ENCODE results near the gene ALDH2. TPM values are rescaled to one million over a fixed set of nuclear protein-coding genes. Genes with fewer than 3 reads are reported as not detected.
"Not testable (repeated sequence)": the region's sequence is repeated elsewhere in the genome, so short reads cannot be mapped to it uniquely, and the experiment has no call there.

Gene ALDH2
- total RNA-seq, 2 experiments from 2014 or later, result 1.9 to 3.1 TPM

- Mint-ChIP-seq H3K4me1 (ENCODE audit: low read depth) (no peaks in the 10 kb centered on the region), H3K27me3 (no peaks in the 10 kb centered on the region), H3K36me3 (no peaks in the 10 kb centered on the region), H3K4me3 (no peak overlapping the region), H3K9me3 (no peaks in the 10 kb centered on the region), H3K27ac (no peak overlapping the region)
- ChIA-PET POLR2A (no interaction called here), CTCF (interaction anchor here (0.6 kb wide), 1 partner anchor 1377 kb away, joined by 3 read pairs; no protein-coding TSS in a partner anchor)
- DNase-seq, result no peak
- intact Hi-C loops (cut with micrococcal nuclease), result no loop called here
These were observed 31.4 kb downstream of the ALDH2 start for GRCh38 chr12:111798182-111798581.

- CTCF ChIA-PET, result interaction anchor here (1.0 to 1.6 kb wide), 2 partner anchors 13 kb away, joined by 4 to 10 read pairs; no protein-coding TSS in a partner anchor
- H3K9me3 Mint-ChIP-seq, result no peaks in the 10 kb centered on the region
- intact Hi-C loops (cut with micrococcal nuclease), result no loop called here
- H3K4me1 Mint-ChIP-seq (ENCODE audit: low read depth), result no peaks in the 10 kb centered on the region
- POLR2A ChIA-PET, result no interaction called here
- no peaks in the 10 kb centered on the region for H3K36me3 Mint-ChIP-seq
- no peak overlapping the region for H3K4me3 Mint-ChIP-seq
- no peaks in the 10 kb centered on the region for H3K27me3 Mint-ChIP-seq
- no peak overlapping the region for H3K27ac Mint-ChIP-seq
- DNase-seq, result no peak
These were observed 33.0 kb downstream of the ALDH2 start for GRCh38 chr12:111799758-111800157.

GRCh38 chr12:111803038-111803626, 36.4 kb downstream of the ALDH2 start:
- POLR2A ChIA-PET, result interaction anchor here (0.7 kb wide), 1 partner anchor 432 kb away, joined by 3 read pairs; no protein-coding TSS in a partner anchor
- intact Hi-C loops (cut with micrococcal nuclease), result no loop called here
- Mint-ChIP-seq H3K27ac (no peak overlapping the region), H3K4me1 (ENCODE audit: low read depth) (no peaks in the 10 kb centered on the region), H3K27me3 (no peaks in the 10 kb centered on the region), H3K36me3 (no peaks in the 10 kb centered on the region), H3K9me3 (no peaks in the 10 kb centered on the region), H3K4me3 (no peak overlapping the region)
- CTCF ChIA-PET, result interaction anchor here (1.2 kb wide), 1 partner anchor 10 kb away, joined by 4 read pairs; no protein-coding TSS in a partner anchor
- DNase-seq, result no peak

GRCh38 chr12:111803851-111804250, 37.1 kb downstream of the ALDH2 start:
- Mint-ChIP-seq H3K36me3 (no peaks in the 10 kb centered on the region), H3K27me3 (no peaks in the 10 kb centered on the region), H3K4me1 (ENCODE audit: low read depth) (no peaks in the 10 kb centered on the region), H3K27ac (no peak overlapping the region), H3K4me3 (no peak overlapping the region), H3K9me3 (no peaks in the 10 kb centered on the region)
- intact Hi-C loops (cut with micrococcal nuclease), result no loop called here
- POLR2A ChIA-PET, result interaction anchor here (0.7 kb wide), 1 partner anchor 431 kb away, joined by 3 read pairs; no protein-coding TSS in a partner anchor
- CTCF ChIA-PET, result no interaction called here
- DNase-seq, result no peak

- ChIA-PET CTCF (no interaction called here), POLR2A (no interaction called here)
- no peak overlapping the region for H3K4me3 Mint-ChIP-seq
- no peaks in the 10 kb centered on the region for H3K36me3 Mint-ChIP-seq
- no peaks in the 10 kb centered on the region for H3K9me3 Mint-ChIP-seq
- intact Hi-C loops (cut with micrococcal nuclease), result no loop called here
- H3K27me3 Mint-ChIP-seq, result no peaks in the 10 kb centered on the region
- DNase-seq, result no peak
- H3K27ac Mint-ChIP-seq, result no peak overlapping the region
- no peaks in the 10 kb centered on the region for H3K4me1 Mint-ChIP-seq (ENCODE audit: low read depth)
These were observed 39.6 kb downstream of the ALDH2 start for GRCh38 chr12:111806304-111806703.

- DNase-seq, result no peak
- POLR2A ChIA-PET, result no interaction called here
- Mint-ChIP-seq H3K9me3 (no peaks in the 10 kb centered on the region), H3K27ac (no peak overlapping the region), H3K36me3 (no peaks in the 10 kb centered on the region), H3K27me3 (no peaks in the 10 kb centered on the region), H3K4me3 (no peak overlapping the region), H3K4me1 (ENCODE audit: low read depth) (no peaks in the 10 kb centered on the region)
- CTCF ChIA-PET, result no interaction called here
- intact Hi-C loops (cut with micrococcal nuclease), result no loop called here
These were observed 40.5 kb downstream of the ALDH2 start for GRCh38 chr12:111807232-111807631.

- DNase-seq, result peak; percentile 79
- H3K9me3 Mint-ChIP-seq, result no peaks in the 10 kb centered on the region
- CTCF ChIA-PET, result interaction anchor here (0.6 to 3.2 kb wide), 46 partner anchors 8 to 775 kb away, joined by 3 to 33 read pairs (median 4); partner anchors contain the start of genes ACAD10, BRAP and MAPKAPK5
- H3K36me3 Mint-ChIP-seq, result no peaks in the 10 kb centered on the region
- H3K4me1 Mint-ChIP-seq (ENCODE audit: low read depth), result peaks cover 7% of the 10 kb centered on the region
- intact Hi-C loops (cut with micrococcal nuclease), result loop anchor here (1.0 to 5.0 kb wide), 3 partner anchors 46 to 416 kb away; partner anchors contain the start of genes ACAD10, ALDH2 and BRAP
- POLR2A ChIA-PET, result interaction anchor here (0.7 kb wide), 1 partner anchor 49 kb away, joined by 3 read pairs; no protein-coding TSS in a partner anchor
- H3K4me3 Mint-ChIP-seq, result no peak overlapping the region
- no peaks in the 10 kb centered on the region for H3K27me3 Mint-ChIP-seq
- no peak overlapping the region for H3K27ac Mint-ChIP-seq
These were observed 46.4 kb downstream of the ALDH2 start for GRCh38 chr12:111812881-111813741.

GRCh38 chr12:111816065-111816615, 49.4 kb downstream of the ALDH2 start:
- Mint-ChIP-seq H3K9me3 (peaks cover 4% of the 10 kb centered on the region), H3K4me3 (no peak overlapping the region), H3K27ac (no peak overlapping the region), H3K36me3 (no peaks in the 10 kb centered on the region), H3K4me1 (ENCODE audit: low read depth) (peaks cover 7% of the 10 kb centered on the region), H3K27me3 (no peaks in the 10 kb centered on the region)
- intact Hi-C loops (cut with micrococcal nuclease), result no loop called here
- POLR2A ChIA-PET, result no interaction called here
- no peak for DNase-seq
- CTCF ChIA-PET, result interaction anchor here (1.7 kb wide), 1 partner anchor 130 kb away, joined by 5 read pairs; the partner anchor contains the start of genes ACAD10 and BRAP

GRCh38 chr12:111816898-111817297, 50.2 kb downstream of the ALDH2 start:
- H3K27ac Mint-ChIP-seq; DNase-seq; H3K36me3 Mint-ChIP-seq; CTCF ChIA-PET; H3K4me3 Mint-ChIP-seq; H3K27me3 Mint-ChIP-seq; POLR2A ChIA-PET; intact Hi-C loops (cut with micrococcal nuclease); H3K9me3 Mint-ChIP-seq; H3K4me1 Mint-ChIP-seq (ENCODE audit: low read depth): not testable (repeated sequence)

- H3K36me3 Mint-ChIP-seq, result no peaks in the 10 kb centered on the region
These were observed 51.6 kb downstream of the ALDH2 start for GRCh38 chr12:111818340-111818739.

GRCh38 chr12:111819191-111820158, 52.7 kb downstream of the ALDH2 start:
- intact Hi-C loops (cut with micrococcal nuclease), result loop anchor here (5.0 kb wide), 1 partner anchor 568 kb away; no protein-coding TSS in a partner anchor
- no peaks in the 10 kb centered on the region for H3K36me3 Mint-ChIP-seq
- peaks cover 6% of the 10 kb centered on the region for H3K27me3 Mint-ChIP-seq
- no peaks in the 10 kb centered on the region for H3K4me1 Mint-ChIP-seq (ENCODE audit: low read depth)
- ChIA-PET POLR2A (interaction anchor here (0.7 kb wide), 1 partner anchor 82 kb away, joined by 4 read pairs; no protein-coding TSS in a partner anchor), CTCF (no interaction called here)
- H3K27ac Mint-ChIP-seq, result no peak overlapping the region
- no peak for DNase-seq
- peaks cover 4% of the 10 kb centered on the region for H3K9me3 Mint-ChIP-seq
- H3K4me3 Mint-ChIP-seq, result no peak overlapping the region

More at GRCh38 chr12:111818340-111818739, 51.6 kb downstream of the ALDH2 start:
- peaks cover 5% of the 10 kb centered on the region for H3K27me3 Mint-ChIP-seq
- ChIA-PET POLR2A (no interaction called here), CTCF (no interaction called here)
- no peak overlapping the region for H3K4me3 Mint-ChIP-seq
- H3K4me1 Mint-ChIP-seq (ENCODE audit: low read depth), result peaks cover 2% of the 10 kb centered on the region
- no peak for DNase-seq
- intact Hi-C loops (cut with micrococcal nuclease), result no loop called here
- peaks cover 4% of the 10 kb centered on the region for H3K9me3 Mint-ChIP-seq
- no peak overlapping the region for H3K27ac Mint-ChIP-seq
